GM21786 (cell line): Measurements from ENCODE around the gene SEPTIN6.
A peak's percentile ranks its signal among the peaks of the same experiment; 100 is the strongest.
"Not testable (repeated sequence)": the region's sequence is repeated elsewhere in the genome, so short reads cannot be mapped to it uniquely, and the experiment has no call there.

Source experiments
- ATAC-seq: cut with Tn5 transposase; IDR thresholded peaks from one replicate; pipeline ENCODE4 v1.9.1; 2021; ENCODE audit not compliant: unreplicated experiment

SEPTIN6 gene

GRCh38 chrX:119692191-119693039, 553 bp downstream of the SEPTIN6 start:
- ATAC-seq, result no peak

- no peak for ATAC-seq
Measured at GRCh38 chrX:119690921-119691716, 1.8 kb downstream of the SEPTIN6 start.

- no peak for ATAC-seq
Measured at GRCh38 chrX:119688911-119689321, 4.1 kb downstream of the SEPTIN6 start.

- no peak for ATAC-seq
Measured at GRCh38 chrX:119687661-119688413, 5.1 kb downstream of the SEPTIN6 start.

- ATAC-seq, result peak; percentile 50
Measured at GRCh38 chrX:119686087-119686691, 6.8 kb downstream of the SEPTIN6 start.

GRCh38 chrX:119685225-119686066, 7.5 kb downstream of the SEPTIN6 start:
- peak; percentile 33 for ATAC-seq

- ATAC-seq, result no peak
Measured at GRCh38 chrX:119684916-119685224, 8.1 kb downstream of the SEPTIN6 start.

- ATAC-seq, result not testable (repeated sequence)
Measured at GRCh38 chrX:119684312-119684711, 8.7 kb downstream of the SEPTIN6 start.

- peak; percentile 38 for ATAC-seq
Measured at GRCh38 chrX:119682019-119682989, 10.7 kb downstream of the SEPTIN6 start.

GRCh38 chrX:119677654-119677981, 15.3 kb downstream of the SEPTIN6 start:
- no peak for ATAC-seq

GRCh38 chrX:119676949-119677653, 15.9 kb downstream of the SEPTIN6 start:
- ATAC-seq, result no peak

GRCh38 chrX:119673336-119673735, 19.6 kb downstream of the SEPTIN6 start:
- ATAC-seq, result no peak

GRCh38 chrX:119672426-119672825, 20.5 kb downstream of the SEPTIN6 start:
- no peak for ATAC-seq

GRCh38 chrX:119669424-119670037, 23.4 kb downstream of the SEPTIN6 start:
- ATAC-seq, result no peak

GRCh38 chrX:119667111-119667878, 25.7 kb downstream of the SEPTIN6 start:
- ATAC-seq, result no peak

GRCh38 chrX:119664877-119665276, 28.1 kb downstream of the SEPTIN6 start:
- not testable (repeated sequence) for ATAC-seq

- no peak for ATAC-seq
Measured at GRCh38 chrX:119661486-119661885, 31.5 kb downstream of the SEPTIN6 start.
